GM19240 (cell line): ENCODE measurements around the gene COL16A1.
"Not testable (repeated sequence)": the region's sequence is repeated elsewhere in the genome, so short reads cannot be mapped to it uniquely, and the experiment has no call there.

Source experiments
- DNase-seq: peaks from one replicate; pipeline ENCODE4 v3.0.0; 2011; ENCODE audit warnings: low spot score; ENCODE audit not compliant: insufficient read length

COL16A1 gene

DNA sequence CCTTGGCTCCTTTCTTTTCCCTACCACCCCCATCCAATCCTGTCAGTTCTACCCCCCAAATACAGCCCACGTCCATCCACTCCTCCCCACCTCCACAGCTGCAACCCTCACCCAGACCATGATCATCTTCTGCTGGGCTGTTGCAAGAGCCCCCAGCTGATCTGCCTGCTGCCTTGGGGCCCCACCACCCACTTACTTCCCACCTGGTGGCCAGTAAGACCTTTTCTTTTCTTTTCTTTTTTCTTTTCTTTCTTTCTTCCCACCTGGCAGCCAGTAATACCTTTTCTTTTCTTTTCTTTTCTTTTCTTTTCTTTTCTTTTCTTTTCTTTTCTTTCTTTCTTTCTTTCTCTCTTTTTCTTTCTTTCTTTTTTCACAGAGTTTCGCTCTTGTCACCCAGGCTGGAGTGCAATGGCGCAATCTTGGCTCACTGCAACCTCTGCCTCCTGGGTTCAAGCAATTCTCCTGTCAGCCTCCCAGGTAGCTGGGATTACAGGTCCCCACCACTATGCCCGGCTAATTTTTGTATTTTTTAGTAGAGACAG lies 3.3 kb upstream of the COL16A1 start:
- not testable (repeated sequence) for DNase-seq

- DNase-seq: no peak
Observed at GRCh38 chr1:31706384-31707058, 2.7 kb upstream of the COL16A1 start.

DNA sequence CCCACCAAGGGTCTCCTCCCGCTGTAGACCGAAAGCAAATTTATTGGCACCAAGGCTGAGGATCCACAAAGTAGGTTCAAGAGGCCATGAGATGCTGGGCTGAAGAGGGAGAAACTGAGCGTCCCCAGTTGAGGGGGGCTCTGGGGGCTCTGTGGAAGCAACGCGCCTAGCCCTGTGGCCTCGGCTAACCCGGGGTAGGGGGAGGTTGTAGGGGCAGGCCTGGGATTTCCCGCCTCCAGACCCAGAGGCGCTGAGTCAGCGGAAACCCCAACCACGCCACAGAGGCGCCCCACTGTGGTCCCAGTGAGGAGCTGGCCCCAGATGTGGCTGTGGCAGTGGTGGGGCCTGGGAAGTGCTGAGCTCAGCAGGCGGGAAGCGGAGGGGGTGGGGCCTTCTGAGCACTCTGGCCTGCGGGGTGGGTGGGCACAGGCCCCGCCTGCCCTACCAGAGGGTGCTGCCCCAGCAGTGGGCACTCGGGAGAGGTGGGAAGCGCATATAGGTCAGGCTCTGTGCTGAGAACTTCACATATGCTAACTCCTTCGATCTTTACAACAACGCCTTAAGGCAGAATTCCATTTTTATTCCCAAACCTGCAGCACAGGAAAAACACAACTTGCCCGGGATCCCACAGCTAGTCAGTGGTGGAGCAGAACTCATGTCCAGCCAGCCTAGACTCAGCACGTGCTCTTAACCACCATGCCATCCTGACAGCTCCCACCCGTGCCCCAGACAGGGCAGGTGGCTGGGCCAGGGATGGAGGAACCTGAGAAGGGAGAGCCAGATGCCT lies 1.5 kb upstream of the COL16A1 start:
- peak; percentile 34 for DNase-seq

GRCh38 chr1:31704271-31705079 lies 658 bp upstream of the COL16A1 start:
- DNase-seq: no peak

- DNase-seq: no peak
Observed at GRCh38 chr1:31702836-31703404, 897 bp downstream of the COL16A1 start.

DNA sequence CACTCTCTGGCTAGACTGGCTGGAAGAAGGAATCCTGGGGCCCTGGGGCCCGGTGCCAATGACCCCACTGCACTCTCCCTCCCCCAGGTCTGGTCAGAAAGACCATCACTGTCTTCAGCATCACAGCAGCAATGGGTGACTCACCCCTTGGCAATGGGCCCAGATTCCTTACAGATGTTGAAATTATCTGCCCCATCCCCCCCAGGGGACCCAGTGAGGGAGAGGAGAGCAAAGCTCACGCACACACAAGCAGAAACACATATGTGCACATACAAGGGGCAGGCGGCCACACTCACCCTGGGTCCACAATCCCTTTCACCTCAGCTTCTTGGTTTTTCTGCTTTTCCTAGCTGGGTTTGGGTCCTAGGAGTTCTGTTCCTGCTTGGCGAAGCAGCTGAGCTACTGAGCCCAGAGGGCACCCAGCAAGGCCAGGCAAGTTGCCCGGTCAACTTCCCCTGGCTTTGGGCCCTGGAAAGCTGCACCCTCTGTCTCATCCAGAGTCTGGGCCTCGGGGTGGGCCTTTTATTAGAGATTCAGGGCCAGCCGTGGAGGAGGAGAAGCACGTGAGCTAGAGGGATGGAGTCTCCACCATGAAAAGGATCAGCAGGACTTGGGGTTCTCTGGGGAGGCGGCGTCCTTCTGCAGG lies 2.6 kb downstream of the COL16A1 start:
- no peak for DNase-seq

- no peak for DNase-seq
Observed at GRCh38 chr1:31700468-31701090, 3.2 kb downstream of the COL16A1 start.

DNA sequence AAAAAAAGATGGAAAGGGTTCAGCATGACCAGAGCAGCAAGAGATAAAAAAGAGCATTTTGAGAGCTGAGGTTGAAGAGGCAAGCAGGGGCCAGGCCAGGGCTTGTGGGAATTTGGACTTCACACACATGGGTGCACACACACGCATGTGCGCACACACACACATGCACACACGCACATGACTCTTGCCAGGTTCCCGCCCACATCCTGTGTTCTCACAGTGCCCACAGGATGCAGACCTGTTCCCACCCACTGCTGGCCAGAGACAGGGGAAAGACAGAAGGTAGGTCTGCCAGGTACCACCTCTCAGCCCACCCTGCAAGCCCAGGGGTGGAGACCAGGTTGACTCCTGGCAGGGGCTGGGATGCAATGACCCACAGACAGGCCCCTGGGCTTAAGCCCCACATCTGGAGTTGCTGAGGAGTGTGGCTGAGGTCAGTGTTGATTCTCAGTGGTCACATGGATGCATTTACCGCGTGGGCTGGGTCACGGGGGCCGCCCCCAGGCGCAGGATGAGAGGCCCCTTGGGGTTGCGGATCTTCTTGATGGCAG lies 4.4 kb downstream of the COL16A1 start:
- DNase-seq: no peak

GRCh38 chr1:31697369-31697984 lies 6.3 kb downstream of the COL16A1 start:
- DNase-seq: no peak

GRCh38 chr1:31696242-31696641 lies 7.6 kb downstream of the COL16A1 start:
- DNase-seq: no peak

- no peak for DNase-seq
Observed at GRCh38 chr1:31695327-31695726, 8.5 kb downstream of the COL16A1 start.

GRCh38 chr1:31694964-31695313 lies 8.9 kb downstream of the COL16A1 start:
- DNase-seq: no peak

DNA sequence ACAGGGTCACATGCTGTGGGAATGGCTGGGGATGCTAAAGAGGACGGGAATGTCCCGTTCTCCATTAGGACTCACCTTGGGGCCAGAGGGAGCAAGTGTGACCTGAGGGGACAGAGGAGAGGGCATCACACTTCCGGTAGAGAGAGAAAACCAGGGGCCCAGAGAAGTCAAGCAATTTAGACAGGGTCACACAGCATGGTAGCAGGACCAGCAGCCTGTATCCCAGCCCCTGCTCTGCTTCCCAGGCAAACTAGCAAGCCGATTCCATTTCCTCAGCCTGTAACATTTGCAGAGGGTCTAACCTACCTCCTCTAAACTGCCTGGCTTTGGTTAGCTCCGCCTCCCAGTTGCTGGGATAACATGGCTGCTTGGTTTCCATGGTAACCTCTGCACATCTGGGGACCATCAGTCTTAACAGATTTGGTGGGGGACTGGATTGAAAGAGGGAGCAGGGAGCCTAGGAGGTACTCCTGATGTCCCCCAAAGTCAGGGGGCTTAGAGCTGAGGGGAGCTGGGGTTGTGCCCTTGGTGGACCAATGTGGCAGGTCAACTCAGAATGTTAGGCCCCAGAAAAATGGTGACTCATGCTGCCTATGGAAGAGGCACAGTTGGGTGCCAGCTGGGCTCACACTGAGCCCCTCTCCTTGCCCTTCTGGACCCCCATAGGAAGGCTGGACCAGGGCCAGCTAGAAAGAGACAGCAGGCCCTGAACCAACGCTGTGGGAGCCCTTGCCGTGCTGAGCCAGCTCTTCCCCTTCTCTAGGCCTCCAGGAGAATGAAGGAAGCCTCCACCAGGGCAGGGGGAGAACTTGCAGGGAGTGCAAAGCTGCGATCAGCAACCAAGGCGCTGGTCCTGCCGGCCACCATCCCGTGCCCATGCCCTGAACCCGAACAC lies 9.5 kb downstream of the COL16A1 start:
- no peak for DNase-seq

GRCh38 chr1:31693231-31693630 lies 10.6 kb downstream of the COL16A1 start:
- DNase-seq: no peak

- DNase-seq: no peak
Observed at GRCh38 chr1:31691951-31692350, 11.9 kb downstream of the COL16A1 start.

DNA sequence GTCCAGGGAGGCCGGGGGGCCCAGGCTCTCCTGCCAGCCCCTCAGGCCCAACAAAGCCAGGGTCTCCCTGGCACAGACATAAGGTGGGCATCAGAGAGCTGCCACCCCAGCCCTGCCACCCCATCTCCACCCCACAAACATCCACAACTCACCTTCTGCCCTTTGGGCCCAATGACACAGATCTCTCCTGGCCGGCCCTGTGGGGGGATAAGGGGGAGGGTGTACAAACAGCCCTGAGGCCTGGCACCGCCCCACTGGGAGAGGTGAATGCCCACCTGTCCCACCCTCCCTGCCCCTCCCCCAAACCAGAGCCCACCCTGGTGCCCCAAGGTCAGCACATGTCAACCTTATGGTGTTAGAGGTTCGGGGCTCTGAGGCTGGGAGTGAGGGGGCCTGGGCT lies 12.4 kb downstream of the COL16A1 start:
- DNase-seq: no peak

- DNase-seq: no peak
Observed at GRCh38 chr1:31690921-31691320, 12.9 kb downstream of the COL16A1 start.

GRCh38 chr1:31689854-31690253 lies 14.0 kb downstream of the COL16A1 start:
- no peak for DNase-seq

GRCh38 chr1:31689379-31689778 lies 14.4 kb downstream of the COL16A1 start:
- DNase-seq: no peak
